Cardiac muscle cell (in vitro differentiated cells and primary cell): ENCODE results near the gene PSME2. TPM values are rescaled to one million over a fixed set of nuclear protein-coding genes. Genes with fewer than 3 reads are reported as not detected.

Experiments used
- DNase-seq, 2 donors: peaks; one replicate each; pipeline versions ENCODE4 v3.0.0 to v3.0.0-alpha.2; 2010 to 2017; ENCODE audit warnings: low read depth in 1 of 2, low spot score in 1 of 2
- H3K27ac ChIP-seq: fragments of 200-600 bp; sonication (generic); 2 replicates; pipeline ENCODE4 v1.5.1; 2016
- H3K27me3 ChIP-seq: fragments of 200-600 bp; sonication (generic); 2 replicates; pipeline ENCODE4 v1.6.0; 2016; ENCODE audit warnings: control low read depth
- H3K36me3 ChIP-seq: fragments of 200-600 bp; sonication (generic); 2 replicates; pipeline ENCODE4 v1.5.1; 2016; ENCODE audit warnings: control low read depth
- H3K4me1 ChIP-seq: fragments of 200-600 bp; sonication (generic); 2 replicates; pipeline ENCODE4 v1.8.1; 2017; ENCODE audit warnings: low read depth, mild to moderate bottlenecking, mixed run types
- H3K4me3 ChIP-seq: fragments of 200-600 bp; sonication (generic); 2 replicates; pipeline ENCODE4 v1.5.1; 2016; ENCODE audit warnings: mild to moderate bottlenecking
- H3K9me3 ChIP-seq: fragments of 200-600 bp; sonication (generic); 2 replicates; pipeline ENCODE4 v1.5.1; 2017; ENCODE audit warnings: low read depth, mild to moderate bottlenecking, control low read depth
- polyA plus RNA-seq: library from polyadenylated mRNA; unstranded; fragments of >200 nt; fragmentation: Nextera tagmentation; extraction: Ambion mirVana; gene quantifications from 2 replicates; pipeline ENCODE4 v1.2.1, GENCODE V29; 2016
- total RNA-seq: library from RNA; depleted of rRNA; stranded (reverse); fragments of >200 nt; gene quantifications from 2 replicates; pipeline ENCODE4 v1.2.3, GENCODE V29; 2016
- TF ChIP-seq, protein P1 (sequence below): IDR thresholded peaks from 2 replicates; pipeline ENCODE4 v1.5.1; 2012; ENCODE audit warnings: low read depth, mild to moderate bottlenecking, low read length

The PSME2 gene
- total and polyA plus RNA-seq, 2 experiments from 2014 or later, result 92.3 to 331 TPM

- Histone ChIP-seq H3K27me3 (no peaks in the 10 kb centered on the region), H3K36me3 (peaks cover 21% of the 10 kb centered on the region), H3K4me1 (no peaks in the 10 kb centered on the region), H3K9me3 (no peaks in the 10 kb centered on the region), H3K4me3 (no peak overlapping the region), H3K27ac (no peak overlapping the region)
- no peak for DNase-seq
- TF ChIP-seq, protein P1, sequence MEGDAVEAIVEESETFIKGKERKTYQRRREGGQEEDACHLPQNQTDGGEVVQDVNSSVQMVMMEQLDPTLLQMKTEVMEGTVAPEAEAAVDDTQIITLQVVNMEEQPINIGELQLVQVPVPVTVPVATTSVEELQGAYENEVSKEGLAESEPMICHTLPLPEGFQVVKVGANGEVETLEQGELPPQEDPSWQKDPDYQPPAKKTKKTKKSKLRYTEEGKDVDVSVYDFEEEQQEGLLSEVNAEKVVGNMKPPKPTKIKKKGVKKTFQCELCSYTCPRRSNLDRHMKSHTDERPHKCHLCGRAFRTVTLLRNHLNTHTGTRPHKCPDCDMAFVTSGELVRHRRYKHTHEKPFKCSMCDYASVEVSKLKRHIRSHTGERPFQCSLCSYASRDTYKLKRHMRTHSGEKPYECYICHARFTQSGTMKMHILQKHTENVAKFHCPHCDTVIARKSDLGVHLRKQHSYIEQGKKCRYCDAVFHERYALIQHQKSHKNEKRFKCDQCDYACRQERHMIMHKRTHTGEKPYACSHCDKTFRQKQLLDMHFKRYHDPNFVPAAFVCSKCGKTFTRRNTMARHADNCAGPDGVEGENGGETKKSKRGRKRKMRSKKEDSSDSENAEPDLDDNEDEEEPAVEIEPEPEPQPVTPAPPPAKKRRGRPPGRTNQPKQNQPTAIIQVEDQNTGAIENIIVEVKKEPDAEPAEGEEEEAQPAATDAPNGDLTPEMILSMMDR, result no peak
Measured at GRCh38 chr14:24186831-24187538, 40.6 kb upstream of the PSME2 start.

GRCh38 chr14:24185741-24186140 lies 39.3 kb upstream of the PSME2 start:
- H3K4me1 ChIP-seq, result no peaks in the 10 kb centered on the region
- H3K27me3 ChIP-seq, result no peaks in the 10 kb centered on the region
- no peaks in the 10 kb centered on the region for H3K9me3 ChIP-seq
- DNase-seq, result no peak
- peaks cover 19% of the 10 kb centered on the region for H3K36me3 ChIP-seq
- no peak overlapping the region for H3K27ac ChIP-seq
- TF ChIP-seq, protein P1, result no peak
- H3K4me3 ChIP-seq, result no peak overlapping the region

- no peaks in the 10 kb centered on the region for H3K4me1 ChIP-seq
- TF ChIP-seq, protein P1, result no peak
- no peak overlapping the region for H3K4me3 ChIP-seq
- peaks cover 19% of the 10 kb centered on the region for H3K36me3 ChIP-seq
- no peaks in the 10 kb centered on the region for H3K27me3 ChIP-seq
- no peak for DNase-seq
- no peak overlapping the region for H3K27ac ChIP-seq
- no peaks in the 10 kb centered on the region for H3K9me3 ChIP-seq
Measured at GRCh38 chr14:24185026-24185425, 38.6 kb upstream of the PSME2 start.

GRCh38 chr14:24184104-24184970 lies 37.9 kb upstream of the PSME2 start:
- DNase-seq, result no peak
- H3K36me3 ChIP-seq, result peaks cover 19% of the 10 kb centered on the region
- TF ChIP-seq, protein P1, result no peak
- no peak overlapping the region for H3K27ac ChIP-seq
- no peak overlapping the region for H3K4me3 ChIP-seq
- no peaks in the 10 kb centered on the region for H3K27me3 ChIP-seq
- H3K9me3 ChIP-seq, result no peaks in the 10 kb centered on the region
- H3K4me1 ChIP-seq, result no peaks in the 10 kb centered on the region

DNA sequence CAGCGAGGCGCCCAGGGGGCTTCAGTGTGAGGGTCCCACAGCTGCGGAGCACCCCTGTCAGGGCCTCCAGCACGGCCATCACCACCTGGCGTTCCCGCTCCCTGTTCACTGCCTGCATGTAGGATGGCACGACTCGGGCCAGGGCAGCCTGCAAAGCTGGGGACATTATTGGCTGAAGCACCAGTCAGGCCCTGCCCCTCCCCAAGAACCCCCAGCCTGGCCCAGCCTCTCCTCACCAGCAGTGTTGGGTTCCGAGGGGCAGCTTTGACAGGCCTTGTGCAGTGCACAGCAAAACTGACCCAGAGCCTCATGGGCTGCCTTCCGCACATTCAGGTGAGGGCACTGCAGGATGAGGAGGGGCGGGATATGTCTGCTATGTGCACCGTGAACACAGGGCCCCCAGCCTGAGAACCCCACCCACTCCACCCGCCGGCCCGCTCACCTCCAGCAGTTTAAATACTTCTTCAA lies 36.6 kb upstream of the PSME2 start:
- peaks cover 21% of the 10 kb centered on the region for H3K36me3 ChIP-seq
- no peak for DNase-seq
- TF ChIP-seq, protein P1, result no peak

More for the DNA sequence above, 36.6 kb upstream of the PSME2 start:
- Histone ChIP-seq H3K27me3 (no peaks in the 10 kb centered on the region), H3K9me3 (no peaks in the 10 kb centered on the region), H3K4me3 (no peak overlapping the region), H3K27ac (no peak overlapping the region), H3K4me1 (no peaks in the 10 kb centered on the region)
